Liver (tissue), 3 donors: ENCODE results near the gene TCTN2.

Source experiments
- GABPA ChIP-seq, 2 donors: IDR thresholded peaks in 1 of 2; conservative IDR thresholded peaks in 1 of 2; 2 replicates each; pipeline ENCODE4 v1.6.1; 2016; ENCODE audit warnings: antibody characterized with exemption in 2 of 2, mild to moderate bottlenecking in 1 of 2, moderate library complexity in 1 of 2
- HNF4A ChIP-seq, 2 donors: conservative IDR thresholded peaks; 2 replicates each; pipeline ENCODE4 v1.6.1; 2016; ENCODE audit warnings: antibody characterized with exemption in 2 of 2, mild to moderate bottlenecking in 2 of 2
- JUND ChIP-seq, 2 donors: IDR thresholded peaks; 2 replicates each; pipeline ENCODE4 v1.6.1; 2016; ENCODE audit warnings: antibody characterized with exemption in 2 of 2
- MAX ChIP-seq: IDR thresholded peaks from 2 replicates; pipeline ENCODE4 v1.6.1; 2016; ENCODE audit warnings: antibody characterized with exemption
- REST ChIP-seq: IDR thresholded peaks from 2 replicates; pipeline ENCODE4 v1.6.1; 2016; ENCODE audit warnings: antibody characterized with exemption, mild to moderate bottlenecking
- TF ChIP-seq, protein P1 (sequence below): fragments of 150-350 bp; IDR thresholded peaks from 2 replicates; pipeline ENCODE4 v1.5.1; 2017; ENCODE audit warnings: improper control_type of control experiment, low read depth, low read length; ENCODE audit not compliant: missing input control
- donor health status: healthy.
- donor health status: healthy.

DNA sequence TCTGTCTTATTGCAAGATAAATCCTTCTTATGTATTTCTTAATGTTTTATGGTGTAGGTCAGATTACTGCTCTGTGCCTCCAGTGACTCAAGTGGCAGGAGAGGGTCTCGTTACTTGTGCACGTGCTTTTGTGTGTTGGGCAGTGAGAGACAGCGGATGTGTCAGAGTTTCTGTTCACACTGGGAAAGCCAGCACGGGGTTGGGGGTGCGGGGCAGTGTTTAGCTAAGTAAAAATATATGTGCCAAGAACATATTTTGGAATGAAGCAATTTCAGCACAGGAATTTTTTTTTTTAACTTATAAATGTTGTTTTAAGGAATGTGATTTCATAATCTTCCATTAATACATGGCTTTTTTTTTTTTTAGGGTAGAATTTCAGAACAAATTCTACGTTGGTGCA, 86.6 kb downstream of the TCTN2 start:
- TF ChIP-seq, protein P1, sequence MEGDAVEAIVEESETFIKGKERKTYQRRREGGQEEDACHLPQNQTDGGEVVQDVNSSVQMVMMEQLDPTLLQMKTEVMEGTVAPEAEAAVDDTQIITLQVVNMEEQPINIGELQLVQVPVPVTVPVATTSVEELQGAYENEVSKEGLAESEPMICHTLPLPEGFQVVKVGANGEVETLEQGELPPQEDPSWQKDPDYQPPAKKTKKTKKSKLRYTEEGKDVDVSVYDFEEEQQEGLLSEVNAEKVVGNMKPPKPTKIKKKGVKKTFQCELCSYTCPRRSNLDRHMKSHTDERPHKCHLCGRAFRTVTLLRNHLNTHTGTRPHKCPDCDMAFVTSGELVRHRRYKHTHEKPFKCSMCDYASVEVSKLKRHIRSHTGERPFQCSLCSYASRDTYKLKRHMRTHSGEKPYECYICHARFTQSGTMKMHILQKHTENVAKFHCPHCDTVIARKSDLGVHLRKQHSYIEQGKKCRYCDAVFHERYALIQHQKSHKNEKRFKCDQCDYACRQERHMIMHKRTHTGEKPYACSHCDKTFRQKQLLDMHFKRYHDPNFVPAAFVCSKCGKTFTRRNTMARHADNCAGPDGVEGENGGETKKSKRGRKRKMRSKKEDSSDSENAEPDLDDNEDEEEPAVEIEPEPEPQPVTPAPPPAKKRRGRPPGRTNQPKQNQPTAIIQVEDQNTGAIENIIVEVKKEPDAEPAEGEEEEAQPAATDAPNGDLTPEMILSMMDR, result no peak
- TF ChIP-seq MAX (no peak), GABPA (IDR thresholded peaks at IDR 0.05 in 1 of 2, conservative IDR thresholded peaks at IDR 0.05 in 1 of 2) (no peak), HNF4A (conservative IDR thresholded peaks at IDR 0.05) (no peak), REST (no peak), JUND (IDR thresholded peaks at IDR 0.05) (no peak)
